Smooth muscle cell (in vitro differentiated cells): ENCODE measurements around the gene ACSL5. TPM values are rescaled to one million over a fixed set of nuclear protein-coding genes. Genes with fewer than 3 reads are reported as not detected.

Experiments
- DNase-seq: peaks from one replicate; lab custom pipeline; 2025; ENCODE audit not compliant: unreplicated experiment; lab: John Stamatoyannopoulos, UW
- H2AFZ ChIP-seq: fragments of 200-600 bp; sonication (generic); 2 replicates; pipeline ENCODE4 v1.6.0; 2016; ENCODE audit warnings: antibody characterized with exemption, low read depth, mild to moderate bottlenecking
- H3F3A ChIP-seq: fragments of 200-600 bp; sonication (generic); 2 replicates; pipeline ENCODE4 v1.6.0; 2017; ENCODE audit warnings: antibody characterized with exemption, low read depth
- H3K27ac ChIP-seq: fragments of 200-600 bp; sonication (generic); 2 replicates; pipeline ENCODE4 v1.5.1; 2016; ENCODE audit warnings: low read depth, mild to moderate bottlenecking
- H3K27me3 ChIP-seq: fragments of 200-600 bp; sonication (generic); 2 replicates; pipeline ENCODE4 v1.6.1; 2016; ENCODE audit warnings: low read depth, mild to moderate bottlenecking
- H3K36me3 ChIP-seq: fragments of 200-600 bp; sonication (generic); 2 replicates; pipeline ENCODE4 v1.5.1; 2016; ENCODE audit warnings: low read depth
- H3K4me1 ChIP-seq: fragments of 200-600 bp; sonication (generic); 2 replicates; pipeline ENCODE4 v1.5.1; 2016; ENCODE audit warnings: low read depth
- H3K4me2 ChIP-seq: fragments of 200-600 bp; sonication (generic); 2 replicates; pipeline ENCODE4 v1.6.0; 2016; ENCODE audit warnings: mild to moderate bottlenecking
- H3K4me3 ChIP-seq: fragments of 200-600 bp; sonication (generic); 2 replicates; pipeline ENCODE4 v1.5.1; 2016; ENCODE audit warnings: mild to moderate bottlenecking
- H3K79me2 ChIP-seq: fragments of 200-600 bp; sonication (generic); 2 replicates; pipeline ENCODE4 v1.6.0; 2016; ENCODE audit warnings: low read depth, mild to moderate bottlenecking
- H3K9ac ChIP-seq: fragments of 200-600 bp; sonication (generic); 2 replicates; pipeline ENCODE4 v1.6.0; 2016; ENCODE audit warnings: low read depth
- H3K9me3 ChIP-seq: fragments of 200-600 bp; sonication (generic); replicated peaks from 2 replicates; pipeline ENCODE4 v1.5.1; 2016; ENCODE audit warnings: low read depth
- H4K20me1 ChIP-seq: fragments of 200-600 bp; sonication (generic); 2 replicates; pipeline ENCODE4 v1.6.0; 2016; ENCODE audit warnings: low read depth
- WGBS: methylation state at CpG from one replicate; pipeline ENCODE4 v1.1.7; 2016; ENCODE audit warnings: low lambda C conversion rate; 5-methylcytosine and 5-hydroxymethylcytosine counted together
- polyA plus RNA-seq: library from polyadenylated mRNA; unstranded; fragments of >200 nt; fragmentation: Nextera tagmentation; extraction: Ambion mirVana; gene quantifications from 2 replicates; pipeline ENCODE4 v1.2.1, GENCODE V29; 2016
- total RNA-seq: library from RNA; depleted of rRNA; stranded (reverse); fragments of >200 nt; gene quantifications from 2 replicates; pipeline ENCODE4 v1.2.3, GENCODE V29; 2014
- TF ChIP-seq, protein P1 (sequence below): fragments of 200-600 bp; sonication (generic); IDR thresholded peaks from 2 replicates; pipeline ENCODE4 v1.5.1; 2017; ENCODE audit warnings: borderline replicate concordance, mild to moderate bottlenecking, antibody characterized with exemption; ENCODE audit not compliant: insufficient read depth, poor library complexity, severe bottlenecking

The ACSL5 gene
- total and polyA plus RNA-seq, 2 experiments from 2014 or later, result 0.61 TPM; not detected in 1

DNA sequence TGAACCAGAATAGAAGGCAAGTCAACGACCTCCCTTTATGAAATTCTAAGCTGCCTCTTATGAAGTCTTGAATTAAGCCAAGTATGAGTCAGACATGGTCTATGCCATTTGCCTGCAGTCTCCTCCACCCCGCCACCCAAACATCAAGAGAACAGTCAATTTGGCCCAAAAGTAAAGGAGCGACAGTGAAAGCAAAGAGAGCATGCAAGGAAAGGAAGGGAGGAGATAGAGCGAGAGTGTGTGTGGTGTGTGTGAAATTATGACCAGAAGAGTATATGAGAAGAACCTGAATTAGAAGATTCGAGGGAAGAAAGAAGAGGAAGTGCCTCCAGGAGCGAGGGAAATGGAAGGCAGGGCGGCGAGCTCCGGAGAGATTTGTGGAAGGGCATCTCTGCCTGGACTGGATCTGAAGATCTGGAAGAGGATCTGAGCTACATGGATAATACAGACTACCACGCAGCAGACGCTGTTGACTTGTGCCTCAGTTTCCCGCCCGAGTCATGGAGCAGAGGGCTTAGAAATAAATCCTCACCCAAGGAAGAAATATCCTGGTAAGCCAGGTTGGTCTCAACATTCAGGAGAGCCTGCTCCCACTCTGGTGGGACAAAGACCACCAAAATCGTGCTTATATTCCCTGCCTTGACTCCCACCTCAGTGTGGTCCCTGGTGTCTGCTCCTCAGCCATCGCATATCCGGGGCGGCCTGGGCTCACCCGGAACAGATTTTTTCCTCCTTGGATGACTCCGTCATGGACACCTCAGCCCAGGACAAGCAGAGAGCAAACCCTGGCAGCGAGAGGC lies 72.3 kb downstream of the ACSL5 start:
- Histone ChIP-seq H2AFZ (peak overlapping the region; percentile 99), H3K9me3 (no peaks in the 10 kb centered on the region), H3F3A (no peaks in the 10 kb centered on the region), H3K9ac (peak overlapping the region; percentile 98), H3K4me2 (peak overlapping the region; percentile 98), H4K20me1 (no peaks in the 10 kb centered on the region), H3K4me3 (peak overlapping the region; percentile 97), H3K79me2 (peaks cover 53% of the 10 kb centered on the region), H3K36me3 (no peaks in the 10 kb centered on the region), H3K4me1 (peaks cover 13% of the 10 kb centered on the region), H3K27me3 (no peaks in the 10 kb centered on the region), H3K27ac (peak overlapping the region; percentile 91)
- TF ChIP-seq, protein P1, sequence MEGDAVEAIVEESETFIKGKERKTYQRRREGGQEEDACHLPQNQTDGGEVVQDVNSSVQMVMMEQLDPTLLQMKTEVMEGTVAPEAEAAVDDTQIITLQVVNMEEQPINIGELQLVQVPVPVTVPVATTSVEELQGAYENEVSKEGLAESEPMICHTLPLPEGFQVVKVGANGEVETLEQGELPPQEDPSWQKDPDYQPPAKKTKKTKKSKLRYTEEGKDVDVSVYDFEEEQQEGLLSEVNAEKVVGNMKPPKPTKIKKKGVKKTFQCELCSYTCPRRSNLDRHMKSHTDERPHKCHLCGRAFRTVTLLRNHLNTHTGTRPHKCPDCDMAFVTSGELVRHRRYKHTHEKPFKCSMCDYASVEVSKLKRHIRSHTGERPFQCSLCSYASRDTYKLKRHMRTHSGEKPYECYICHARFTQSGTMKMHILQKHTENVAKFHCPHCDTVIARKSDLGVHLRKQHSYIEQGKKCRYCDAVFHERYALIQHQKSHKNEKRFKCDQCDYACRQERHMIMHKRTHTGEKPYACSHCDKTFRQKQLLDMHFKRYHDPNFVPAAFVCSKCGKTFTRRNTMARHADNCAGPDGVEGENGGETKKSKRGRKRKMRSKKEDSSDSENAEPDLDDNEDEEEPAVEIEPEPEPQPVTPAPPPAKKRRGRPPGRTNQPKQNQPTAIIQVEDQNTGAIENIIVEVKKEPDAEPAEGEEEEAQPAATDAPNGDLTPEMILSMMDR, result no peak
- WGBS, result 8% methylated on average over 20 of the region's 20 CpGs
- no peak for DNase-seq

DNA sequence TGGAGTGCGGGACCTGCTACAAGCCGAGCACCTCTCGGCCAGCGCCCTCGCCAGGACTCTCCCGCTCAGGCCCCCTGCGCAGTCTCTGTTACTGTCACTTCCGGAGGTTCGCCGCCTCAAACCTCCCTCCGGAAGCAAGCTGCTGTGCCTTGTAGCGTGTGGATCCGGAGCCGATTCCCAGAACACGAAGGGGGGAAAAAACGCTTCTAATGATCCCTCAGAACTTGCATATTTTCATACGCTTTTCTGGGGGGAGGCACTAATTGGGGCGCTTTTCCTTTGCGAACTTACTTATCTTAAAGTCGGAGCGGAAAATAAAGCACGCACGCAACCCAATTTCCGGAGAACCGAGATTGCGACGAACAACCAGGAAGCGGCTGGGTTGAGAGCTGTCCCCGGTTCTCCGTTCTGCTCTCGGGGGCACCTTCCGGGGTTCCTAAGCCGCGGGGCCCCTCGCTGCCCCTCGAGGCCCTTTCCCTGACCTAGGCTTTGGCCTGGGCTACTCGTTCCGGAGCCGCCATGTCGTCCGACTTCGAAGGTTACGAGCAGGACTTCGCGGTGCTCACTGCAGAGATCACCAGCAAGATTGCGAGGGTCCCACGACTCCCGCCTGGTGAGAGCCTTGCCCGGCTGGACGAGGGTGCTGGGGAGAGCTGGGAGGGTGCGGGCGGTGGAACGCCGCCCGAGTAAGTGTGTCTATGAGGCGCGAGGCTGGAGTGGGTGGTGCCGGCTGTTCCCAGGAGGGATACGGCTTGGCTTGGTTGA lies 73.1 kb downstream of the ACSL5 start, which contains the start of the genes VTI1A and ZDHHC6:
VTI1A (plus strand) TSS at position 361 of the 765 bp plus-strand sequence; CDS start at position 520, 159 bp downstream.
ZDHHC6 (minus strand) TSS at position 60 of the 765 bp plus-strand sequence. CDS start 1,478 bp downstream, outside the sequence.
- TF ChIP-seq, protein P1, result no peak
- no peaks in the 10 kb centered on the region for H3K27me3 ChIP-seq
- H4K20me1 ChIP-seq, result no peaks in the 10 kb centered on the region
- H3F3A ChIP-seq, result no peaks in the 10 kb centered on the region
- peaks cover 13% of the 10 kb centered on the region for H3K4me1 ChIP-seq
- peak within 1 kb of the TSS; percentile 97 for H3K4me3 ChIP-seq
- no peaks in the 10 kb centered on the region for H3K9me3 ChIP-seq
- H2AFZ ChIP-seq, result peak within 1 kb of the TSS; percentile 99
- peak; percentile 71 for DNase-seq
- peak within 1 kb of the TSS; percentile 91 for H3K27ac ChIP-seq
- under 1% methylated on average over 59 of the region's 59 CpGs for WGBS
- no peaks in the 10 kb centered on the region for H3K36me3 ChIP-seq
- peaks cover 56% of the 10 kb centered on the region for H3K79me2 ChIP-seq
- peak within 1 kb of the TSS; percentile 98 for H3K9ac ChIP-seq
- peak within 1 kb of the TSS; percentile 98 for H3K4me2 ChIP-seq

GRCh38 chr10:112447620-112447928 lies 73.7 kb downstream of the ACSL5 start:
- no peaks in the 10 kb centered on the region for H4K20me1 ChIP-seq
- H2AFZ ChIP-seq, result peak overlapping the region; percentile 99
- H3K79me2 ChIP-seq, result peaks cover 57% of the 10 kb centered on the region
- peaks cover 13% of the 10 kb centered on the region for H3K4me1 ChIP-seq
- H3K9ac ChIP-seq, result peak overlapping the region; percentile 98
- DNase-seq, result no peak
- H3K36me3 ChIP-seq, result no peaks in the 10 kb centered on the region
- H3K4me2 ChIP-seq, result peak overlapping the region; percentile 98
- peak overlapping the region; percentile 91 for H3K27ac ChIP-seq
- TF ChIP-seq, protein P1, result no peak
- peak overlapping the region; percentile 97 for H3K4me3 ChIP-seq
- no peaks in the 10 kb centered on the region for H3F3A ChIP-seq
- H3K9me3 ChIP-seq, result no peaks in the 10 kb centered on the region
- H3K27me3 ChIP-seq, result no peaks in the 10 kb centered on the region
- 5% methylated on average over 10 of the region's 10 CpGs for WGBS
